Keratinocyte (primary cell): ENCODE results near the gene MOB2. TPM values are rescaled to one million over a fixed set of nuclear protein-coding genes. Genes with fewer than 3 reads are reported as not detected.
"Not testable (repeated sequence)": the region's sequence is repeated elsewhere in the genome, so short reads cannot be mapped to it uniquely, and the experiment has no call there.

Experiments
- DNase-seq: peaks from one replicate; pipeline ENCODE4 v3.0.0-alpha.2; 2011; ENCODE audit warnings: low read depth, missing footprints, low spot score
- FAIRE-seq: peaks from 2 replicates; lab custom pipeline; 2011; peaks lifted over from hg19 to GRCh38; lab: Jason Lieb, UNC
- H2AFZ ChIP-seq: 2 replicates; pipeline ENCODE4 v1.6.0; 2012; ENCODE audit warnings: low read length, control low read depth, inconsistent platforms; ENCODE audit not compliant: control insufficient read depth
- H3K27ac ChIP-seq: 2 replicates; pipeline ENCODE4 v1.5.1; 2011; ENCODE audit warnings: low read length; ENCODE audit not compliant: control insufficient read depth, insufficient read depth
- H3K27me3 ChIP-seq: 3 replicates; pipeline ENCODE4 v1.6.0; 2011; ENCODE audit warnings: low read length; ENCODE audit not compliant: control insufficient read depth, insufficient read depth; ENCODE audit errors: extremely low read depth
- H3K36me3 ChIP-seq, 2 experiments: 2 replicates in 1 of 2; 3 replicates in 1 of 2; pipeline ENCODE4 v1.5.1; 2011; ENCODE audit warnings: low read length in 2 of 2, mild to moderate bottlenecking in 1 of 2; ENCODE audit not compliant: control insufficient read depth in 2 of 2, insufficient read depth in 2 of 2; ENCODE audit errors: extremely low read depth in 1 of 2
- H3K4me1 ChIP-seq: 3 replicates; pipeline ENCODE4 v1.5.1; 2011; ENCODE audit warnings: low read length; ENCODE audit not compliant: control insufficient read depth, insufficient read depth; ENCODE audit errors: extremely low read depth
- H3K4me2 ChIP-seq: 3 replicates; pipeline ENCODE4 v1.6.0; 2011; ENCODE audit warnings: low read depth, low read length; ENCODE audit not compliant: control insufficient read depth, insufficient read depth; ENCODE audit errors: extremely low read depth
- H3K4me3 ChIP-seq, 3 experiments: fragments of 200-600 bp in 1 of 3; sonication (generic) in 1 of 3; 2 replicates in 2 of 3; 3 replicates in 1 of 3; pipeline ENCODE4 v1.5.1; 2011 to 2016; ENCODE audit warnings: low read length in 3 of 3, mild to moderate bottlenecking in 3 of 3, control low read depth in 2 of 3, inconsistent platforms in 1 of 3, low read depth in 1 of 3, mixed read lengths in 1 of 3, mixed run types in 1 of 3, moderate library complexity in 1 of 3; ENCODE audit not compliant: control insufficient read depth in 2 of 3, insufficient read depth in 2 of 3; ENCODE audit errors: extremely low read depth in 1 of 3
- H3K79me2 ChIP-seq: 2 replicates; pipeline ENCODE4 v1.6.0; 2012; ENCODE audit warnings: low read length; ENCODE audit not compliant: control insufficient read depth, insufficient read depth
- H3K9ac ChIP-seq: 3 replicates; pipeline ENCODE4 v1.6.0; 2011; ENCODE audit warnings: low read length; ENCODE audit not compliant: control insufficient read depth, insufficient read depth; ENCODE audit errors: extremely low read depth
- H3K9me1 ChIP-seq: 3 replicates; pipeline ENCODE4 v1.6.0; 2011; ENCODE audit warnings: low read length; ENCODE audit not compliant: control insufficient read depth, insufficient read depth; ENCODE audit errors: extremely low read depth
- H3K9me3 ChIP-seq: 2 replicates; pipeline ENCODE4 v1.5.1; 2012; ENCODE audit warnings: low read depth, low read length; ENCODE audit not compliant: control insufficient read depth
- H4K20me1 ChIP-seq: 3 replicates; pipeline ENCODE4 v1.6.0; 2011; ENCODE audit warnings: low read length; ENCODE audit not compliant: control insufficient read depth, insufficient read depth; ENCODE audit errors: extremely low read depth
- CTCF ChIP-seq, 3 experiments: IDR thresholded peaks in 1 of 3; conservative IDR thresholded peaks in 1 of 3; optimal IDR thresholded peaks in 1 of 3; 2 replicates in 2 of 3; 3 replicates in 1 of 3; pipeline versions ENCODE3 to v1.5.1; 2011; ENCODE audit warnings: low read length in 3 of 3, mild to moderate bottlenecking in 3 of 3, moderate library complexity in 2 of 3, control low read depth in 1 of 3, inconsistent platforms in 1 of 3; ENCODE audit not compliant: insufficient read depth in 2 of 3; ENCODE audit errors: extremely low read depth in 1 of 3
- EZH2 ChIP-seq: IDR thresholded peaks from one replicate; pipeline ENCODE4 v1.6.1; 2012; ENCODE audit warnings: inconsistent platforms, mild to moderate bottlenecking, low read length, moderate library complexity
- dilution Hi-C: fragments of 300-500 bp; cut with MboI; formaldehyde crosslinking; loops from one replicate; pipeline ENCODE4 v1.7.0; 2020; ENCODE audit warnings: low sequenced_read_pairs; ENCODE audit not compliant: extremely low pct_ligation_motif_present
- polyA plus RNA-seq, 5 experiments: library from polyadenylated mRNA; depleted of rRNA in 3 of 5; stranded (reverse) in 3 of 5; stranded (forward) in 1 of 5; unstranded in 1 of 5; fragments of >200 nt; gene quantifications; 1 replicate in 1 of 5; 2 replicates in 3 of 5; 3 replicates in 1 of 5; pipeline versions ENCODE4 v1.2.1 to v1.2.3, GENCODE V29; 2011 to 2012; ENCODE audit warnings: missing spikeins in 2 of 5, low read depth in 1 of 5, low replicate concordance in 1 of 5

MOB2 gene
- polyA plus RNA-seq, 1 donor (not counting 4 experiments of a cell fraction or from before 2014, with no cell fraction given), result 37.7 TPM

DNA sequence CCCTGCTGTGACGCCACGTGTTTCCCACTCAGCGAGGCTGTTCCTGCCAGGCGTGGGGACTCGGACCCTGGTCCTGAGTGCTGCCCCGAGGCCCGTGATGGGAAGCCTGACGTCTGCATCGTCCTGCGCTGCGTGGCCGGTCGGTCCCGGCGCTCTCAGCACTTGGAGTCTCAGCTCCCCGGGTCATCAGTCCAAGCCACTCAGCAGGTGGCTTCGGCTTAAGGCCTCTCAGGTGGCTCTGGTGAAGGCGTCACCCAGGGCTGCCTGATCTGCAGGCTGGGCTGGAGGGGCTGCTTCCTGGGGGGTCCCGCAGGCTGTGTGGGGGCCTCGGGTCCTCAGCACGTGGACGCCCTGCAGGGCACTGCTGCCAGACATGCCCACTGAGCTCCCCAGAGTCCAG lies 61.6 kb downstream of the MOB2 start:
- H3K9me3 ChIP-seq, result peaks cover 12% of the 10 kb centered on the region

GRCh38 chr11:1423406-1423805 lies 63.2 kb downstream of the MOB2 start:
- FAIRE-seq, H4K20me1 ChIP-seq, H3K9ac ChIP-seq, H3K4me2 ChIP-seq, H3K27ac ChIP-seq, H3K9me3 ChIP-seq, H3K9me1 ChIP-seq, H3K4me1 ChIP-seq, DNase-seq, dilution Hi-C loops, H3K79me2 ChIP-seq, H3K4me3 ChIP-seq, H2AFZ ChIP-seq, H3K36me3 ChIP-seq, H3K27me3 ChIP-seq: not testable (repeated sequence)

More for the DNA sequence above, 61.6 kb downstream of the MOB2 start:
- Histone ChIP-seq H3K27ac (no peak overlapping the region), H3K36me3 (no peaks in the 10 kb centered on the region), H3K79me2 (no peaks in the 10 kb centered on the region), H3K9me1 (no peaks in the 10 kb centered on the region), H3K4me2 (no peak overlapping the region), H3K9ac (no peak overlapping the region), H3K4me1 (no peaks in the 10 kb centered on the region), H3K4me3 (no peak overlapping the region), H3K27me3 (no peaks in the 10 kb centered on the region), H4K20me1 (no peaks in the 10 kb centered on the region), H2AFZ (no peak overlapping the region)
- dilution Hi-C loops, result no loop called here
- FAIRE-seq, result no peak
- TF ChIP-seq EZH2 (no peak), CTCF (optimal IDR thresholded peaks at IDR 0.05 in 1 of 3, IDR thresholded peaks at IDR 0.05 in 1 of 3, conservative IDR thresholded peaks at IDR 0.05 in 1 of 3; ENCODE audit: extremely low read depth in 1 of 3, insufficient read depth in 2 of 3, low read length in 3 of 3) (no peak)
- DNase-seq, result no peak

- FAIRE-seq (no peak), DNase-seq (no peak)
- H3K27me3 ChIP-seq, result no peaks in the 10 kb centered on the region
- H3K9me1 ChIP-seq, result no peaks in the 10 kb centered on the region
- no peak overlapping the region for H2AFZ ChIP-seq
- no peak overlapping the region for H3K9ac ChIP-seq
- TF ChIP-seq EZH2, result no peak
- TF ChIP-seq CTCF (optimal IDR thresholded peaks at IDR 0.05 in 1 of 3, IDR thresholded peaks at IDR 0.05 in 1 of 3, conservative IDR thresholded peaks at IDR 0.05 in 1 of 3; ENCODE audit: extremely low read depth in 1 of 3, insufficient read depth in 2 of 3, low read length in 3 of 3), result no peak
- H4K20me1 ChIP-seq, result no peaks in the 10 kb centered on the region
- H3K27ac ChIP-seq, result no peak overlapping the region
- H3K4me1 ChIP-seq, result no peaks in the 10 kb centered on the region
- no peak overlapping the region for H3K4me3 ChIP-seq
- peaks cover 8% of the 10 kb centered on the region for H3K9me3 ChIP-seq
- dilution Hi-C loops, result no loop called here
- no peaks in the 10 kb centered on the region for H3K36me3 ChIP-seq
- no peaks in the 10 kb centered on the region for H3K79me2 ChIP-seq
- no peak overlapping the region for H3K4me2 ChIP-seq
Measured at GRCh38 chr11:1422981-1423380, 63.6 kb downstream of the MOB2 start.
